H1 (cell line): ENCODE results near the gene KIF26B. TPM values are rescaled to one million over a fixed set of nuclear protein-coding genes. Genes with fewer than 3 reads are reported as not detected.

Experiments used
- E2F6 ChIP-seq: IDR thresholded peaks from 2 replicates; pipeline ENCODE4 v1.6.1; 2012; ENCODE audit warnings: inconsistent platforms
- polyA plus RNA-seq, 7 experiments: library from polyadenylated mRNA; depleted of rRNA in 3 of 7; stranded (reverse) in 5 of 7; unstranded in 2 of 7; fragments of >200 nt in 5 of 7; fragments of 200-250 nt in 2 of 7; gene quantifications; 1 replicate in 5 of 7; 2 replicates in 1 of 7; 4 replicates in 1 of 7; pipeline versions ENCODE4 v1.2.1 to v1.2.3, GENCODE V29; 2011 to 2013; ENCODE audit warnings: missing spikeins in 2 of 7, mixed read lengths in 2 of 7
- total RNA-seq: library from RNA; stranded (reverse); fragmentation: NEBNext Ultra II Directional; extraction: Animal tissue kit (Norgen Biotek cat#: 25700); gene quantifications from 2 replicates; pipeline ENCODE4 v1.2.1, GENCODE V29; 2021

The KIF26B gene
- total and polyA plus RNA-seq, 2 of the 8 experiments (the other 6 are each of a cell fraction or from before 2014, with no cell fraction given) = 0.06 to 0.28 TPM

GRCh38 chr1:245310571-245311531 is 156.1 kb downstream of the KIF26B start (continued):
- peak; percentile 80 for TF ChIP-seq E2F6
